CD4-positive, alpha-beta T cell treated with Interleukin-6 for 4 hours (primary cell): Measurements from ENCODE around the gene CTNNA3.

ENCODE experiments used
- DNase-seq: peaks from one replicate; pipeline ENCODE4 v3.0.0-alpha.2; 2020; ENCODE audit warnings: mixed read lengths

CTNNA3 gene

DNA sequence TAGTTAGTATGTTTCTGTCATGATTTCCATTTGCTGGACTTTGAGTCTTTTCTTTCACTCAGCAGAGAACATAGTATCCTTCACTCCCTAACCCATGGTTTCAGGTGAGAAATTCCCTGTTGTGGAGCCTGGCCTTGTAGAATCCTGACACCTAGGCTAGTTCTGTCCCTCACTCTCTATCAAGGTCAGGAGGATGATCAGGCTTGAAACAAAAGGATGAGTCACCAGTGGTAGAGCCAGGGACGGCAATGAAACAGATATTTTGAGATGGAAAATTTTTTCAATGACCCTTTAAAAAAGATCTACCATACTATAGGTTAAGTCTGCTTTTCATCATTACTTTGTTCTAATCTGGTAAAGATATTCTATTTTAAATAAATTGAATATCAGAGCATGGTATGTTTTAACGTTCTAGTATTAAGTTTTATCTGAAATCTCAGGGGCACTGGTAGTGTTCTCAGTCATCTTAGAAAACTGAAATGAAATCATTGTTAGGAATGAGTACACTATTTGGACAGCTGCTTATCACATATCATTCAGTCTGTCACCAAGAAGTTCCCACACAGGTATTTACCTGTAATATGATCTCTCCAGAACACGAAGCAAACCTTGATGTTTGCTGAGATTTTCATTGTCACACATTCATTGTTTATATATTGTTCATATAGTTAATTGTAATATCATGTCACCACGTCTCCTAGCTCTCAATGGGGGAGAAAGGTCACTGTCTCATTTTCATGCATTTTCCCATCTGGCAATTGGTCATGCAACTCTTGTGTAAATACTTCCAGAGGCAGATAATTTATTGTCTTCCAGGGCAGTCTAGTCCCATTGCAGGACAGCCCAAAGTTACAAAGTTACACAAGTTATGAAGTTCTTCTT is 1070.0 kb downstream of the CTNNA3 start:
- DNase-seq = no peak

DNA sequence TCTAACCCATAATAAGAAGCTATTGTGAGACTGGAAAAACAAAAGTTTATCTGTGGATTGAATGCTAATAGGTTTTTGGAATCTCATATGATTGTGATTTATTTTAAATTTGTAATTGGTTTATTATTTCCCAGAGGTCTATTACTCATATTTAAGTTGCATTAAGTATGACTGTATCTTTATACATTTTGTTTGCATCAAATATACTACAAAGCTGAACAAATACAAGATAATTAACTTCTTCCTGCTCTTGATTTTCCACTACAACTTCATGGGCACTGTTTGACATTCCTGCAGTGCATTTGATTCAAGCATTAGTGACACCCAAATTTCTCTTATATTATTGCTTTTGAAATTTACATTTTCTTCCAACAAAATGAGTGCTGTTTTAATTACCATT is 1073.9 kb downstream of the CTNNA3 start:
- DNase-seq = no peak

DNA sequence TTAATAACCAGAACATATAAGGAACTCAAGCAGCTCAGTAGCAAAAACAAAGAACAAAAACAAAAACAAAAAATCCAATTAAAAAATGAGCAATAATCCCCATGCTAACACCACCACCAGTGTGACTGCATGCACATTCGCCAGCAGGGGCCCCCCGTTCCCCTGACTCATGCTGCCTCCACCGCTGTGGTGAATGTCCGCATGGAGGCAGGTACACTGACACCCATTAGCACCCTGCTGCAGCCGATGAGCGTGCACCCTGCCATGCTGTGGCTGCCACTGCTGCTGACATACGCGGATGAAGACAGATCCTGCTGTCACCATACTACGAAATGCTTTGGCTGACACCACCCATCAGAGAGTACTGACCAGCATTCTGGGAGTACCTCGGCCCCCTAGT is 1091.8 kb downstream of the CTNNA3 start:
- DNase-seq = no peak

DNA sequence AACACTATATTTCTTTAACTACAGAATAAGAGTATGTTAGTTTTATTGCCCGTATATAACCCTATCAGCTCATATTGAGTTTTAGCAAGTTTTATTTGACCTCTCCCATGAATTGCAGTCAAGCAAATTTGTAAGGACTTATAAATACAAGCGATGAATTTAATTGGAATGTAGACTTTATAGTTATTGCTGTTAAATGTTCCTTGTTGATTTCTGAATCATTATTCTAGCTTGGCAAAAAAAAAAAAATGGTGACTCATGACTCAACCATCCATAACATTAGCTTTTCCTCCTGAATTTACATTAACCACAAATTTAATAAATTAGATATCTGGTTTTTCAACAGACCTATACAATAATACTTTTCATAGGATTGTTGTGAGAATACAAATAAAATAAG is 1104.1 kb downstream of the CTNNA3 start:
- no peak for DNase-seq

DNA sequence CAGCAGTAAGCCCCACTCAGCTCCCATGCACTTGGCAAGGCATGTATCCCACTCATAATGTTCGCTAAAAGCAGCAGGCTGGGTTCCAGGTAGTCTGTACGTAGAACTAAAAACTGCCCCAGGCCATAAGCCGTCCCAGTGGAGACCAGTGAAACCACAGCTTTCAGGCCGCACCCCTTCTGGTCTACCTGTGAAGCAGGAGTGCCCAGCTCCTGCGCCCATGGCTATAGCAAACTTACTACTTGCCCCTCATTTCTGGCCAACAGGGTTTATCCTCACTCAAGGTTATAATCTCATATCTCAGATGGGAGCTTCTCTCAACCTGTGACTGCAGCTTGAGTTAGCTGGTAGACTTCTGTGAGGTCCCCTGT is 1108.3 kb downstream of the CTNNA3 start:
- no peak for DNase-seq

DNA sequence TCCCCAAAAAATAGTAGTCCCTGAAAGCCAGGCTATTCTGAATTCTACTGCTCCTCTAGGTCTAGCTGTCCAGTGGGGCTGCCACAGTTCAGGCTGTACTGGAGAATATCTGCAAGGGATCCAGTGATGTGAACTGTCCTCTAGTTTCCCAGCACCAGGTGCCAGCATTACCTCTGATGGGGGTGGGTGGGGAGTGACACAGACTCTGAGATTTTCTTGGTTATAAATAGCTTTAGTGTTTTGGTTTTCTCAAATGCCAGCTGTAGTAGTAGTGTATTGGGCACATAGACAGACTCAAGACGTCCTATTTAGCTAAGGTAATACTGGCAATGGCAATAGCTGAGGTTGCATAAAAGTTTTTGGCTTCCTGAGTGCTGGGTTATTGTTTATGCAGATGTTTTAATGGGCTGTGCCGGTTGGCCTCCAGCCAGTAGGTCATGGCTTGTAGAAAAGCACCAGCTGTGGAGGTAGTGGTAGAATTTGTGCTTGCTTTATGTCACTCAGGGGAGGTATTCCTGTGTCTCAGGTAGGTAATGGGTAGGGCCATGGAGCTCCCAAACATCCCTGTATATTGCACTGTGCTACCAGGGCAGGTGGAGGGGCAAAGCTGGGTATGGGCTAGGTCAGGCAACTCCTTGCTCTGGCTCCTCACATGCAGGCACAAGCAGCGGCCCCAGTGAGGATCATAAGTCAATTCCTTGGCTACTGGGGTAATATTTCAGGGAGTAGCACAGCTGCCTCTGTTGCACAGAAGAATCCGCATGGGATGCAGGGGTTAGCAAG is 1108.9 kb downstream of the CTNNA3 start:
- DNase-seq = no peak

DNA sequence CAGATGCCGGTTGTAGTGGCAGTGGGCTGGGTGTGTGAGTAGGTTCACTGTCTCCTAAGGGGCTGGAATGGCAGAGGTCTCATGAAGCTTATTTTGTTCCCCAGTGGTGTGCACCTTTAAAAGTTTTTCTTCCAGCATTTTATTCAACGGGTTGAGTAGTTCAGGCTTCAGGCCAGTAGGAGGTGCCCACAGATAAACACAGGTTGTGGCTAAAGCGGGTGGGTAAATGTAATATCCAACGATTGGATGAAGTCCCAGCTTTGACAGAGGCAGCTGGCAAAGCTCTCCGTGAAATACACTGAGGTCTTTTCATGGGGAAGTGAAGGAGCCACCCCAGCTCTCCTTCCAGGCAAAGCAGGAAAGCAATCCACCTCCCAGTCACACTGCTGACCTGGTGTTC is 1109.9 kb downstream of the CTNNA3 start:
- DNase-seq = no peak

DNA sequence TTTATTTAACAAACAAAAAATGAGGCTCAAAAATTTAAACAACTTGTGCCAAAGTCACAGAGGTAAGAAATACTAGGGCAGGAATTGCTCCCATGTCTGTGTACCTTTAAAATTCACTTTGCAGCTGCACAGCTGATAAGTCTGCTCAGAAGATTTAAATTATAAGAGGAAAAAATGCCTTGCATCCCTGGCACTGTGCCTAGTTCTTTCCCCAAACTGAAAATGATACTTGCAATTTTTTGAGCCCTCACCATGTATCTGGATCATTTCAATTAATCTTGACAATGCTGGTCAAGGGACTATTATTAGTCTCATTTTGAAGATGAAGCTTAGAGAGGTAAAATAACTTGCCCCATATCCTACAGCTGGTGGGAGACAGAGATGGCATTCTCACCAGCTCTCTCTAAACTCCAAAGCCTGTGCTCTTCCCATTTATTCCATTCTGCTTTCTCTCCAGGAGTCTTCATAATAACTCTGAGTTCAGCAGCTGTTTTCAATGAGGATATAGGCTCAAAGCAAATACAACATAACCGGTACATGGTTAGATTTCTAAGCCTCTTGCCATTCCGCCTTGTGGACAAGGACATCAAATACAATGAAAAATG is 1120.6 kb downstream of the CTNNA3 start:
- DNase-seq = no peak

DNA sequence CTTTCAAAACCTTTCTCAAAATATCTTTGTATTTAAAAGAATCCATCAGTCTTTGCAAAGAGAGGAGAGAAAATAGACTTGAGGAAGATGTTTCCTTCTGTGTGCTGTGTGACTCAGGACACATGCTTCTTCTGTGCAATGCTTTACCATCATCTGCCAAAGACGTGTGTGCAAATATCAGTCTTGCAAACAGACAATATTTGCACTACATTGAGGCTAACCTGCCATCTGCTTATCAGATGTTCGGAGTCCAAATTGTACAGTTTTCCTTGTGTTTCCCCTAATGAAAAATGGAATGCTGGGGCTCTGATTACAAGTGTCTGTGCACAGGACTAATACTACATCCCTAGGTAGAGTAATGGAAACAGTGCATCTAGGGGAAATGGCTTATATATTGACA is 1123.3 kb downstream of the CTNNA3 start:
- DNase-seq = no peak

DNA sequence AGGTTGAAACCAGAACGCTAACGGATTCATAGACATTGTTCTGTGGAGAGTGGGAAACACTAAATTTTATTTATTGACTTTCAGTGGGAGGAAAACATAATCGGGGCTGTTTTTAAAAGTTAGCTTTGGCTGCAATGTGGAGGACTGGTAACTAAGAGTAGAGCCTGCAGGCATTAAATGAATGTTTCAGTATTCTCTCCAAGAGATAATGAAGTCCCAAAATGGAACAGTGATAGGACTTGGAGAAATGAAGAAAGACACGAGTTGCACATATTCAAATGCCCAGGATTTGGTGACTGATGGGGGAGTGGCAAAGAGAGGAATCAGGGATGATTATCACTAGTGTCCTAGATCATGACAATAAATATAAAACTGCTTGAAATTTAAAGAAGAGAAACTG is 1130.0 kb downstream of the CTNNA3 start:
- DNase-seq = no peak

DNA sequence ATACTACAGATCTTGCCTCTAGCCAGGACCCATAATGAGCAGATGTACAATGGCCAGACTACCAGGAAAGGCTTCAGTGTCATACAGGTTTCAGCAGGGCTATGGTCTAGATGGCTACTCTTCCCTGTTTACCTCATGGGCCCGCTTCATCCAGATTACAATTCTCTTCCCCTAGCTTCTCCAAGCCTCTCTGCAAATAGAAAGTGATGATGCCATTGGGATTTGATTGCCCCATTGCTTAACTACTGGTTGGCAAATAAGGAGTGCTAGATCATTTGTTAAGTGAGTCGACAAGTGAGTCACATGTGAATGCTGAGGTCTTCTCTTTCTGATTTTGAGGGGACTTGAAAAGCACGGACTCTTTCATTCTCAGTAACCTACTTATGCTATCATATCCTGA is 1131.7 kb downstream of the CTNNA3 start:
- DNase-seq = no peak

DNA sequence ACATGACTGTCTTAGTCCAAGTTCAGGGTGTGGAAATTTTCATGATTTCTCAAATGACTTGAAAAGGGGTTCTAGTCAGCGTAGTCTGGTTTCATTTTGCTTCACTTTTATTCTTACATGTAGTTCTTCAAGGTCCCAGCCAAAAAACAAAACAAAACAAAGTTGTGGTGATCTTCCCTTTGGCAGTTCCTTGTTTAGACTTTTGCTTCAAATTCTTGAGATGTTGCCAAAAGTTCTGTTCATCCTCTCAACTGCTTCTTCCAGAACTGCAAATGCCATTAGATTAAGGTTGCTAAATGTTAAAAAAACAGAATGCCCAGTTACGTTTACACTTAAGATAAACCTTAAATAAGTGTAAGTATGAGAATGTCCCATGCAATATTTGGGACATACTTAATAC is 1140.9 kb downstream of the CTNNA3 start:
- no peak for DNase-seq

DNA sequence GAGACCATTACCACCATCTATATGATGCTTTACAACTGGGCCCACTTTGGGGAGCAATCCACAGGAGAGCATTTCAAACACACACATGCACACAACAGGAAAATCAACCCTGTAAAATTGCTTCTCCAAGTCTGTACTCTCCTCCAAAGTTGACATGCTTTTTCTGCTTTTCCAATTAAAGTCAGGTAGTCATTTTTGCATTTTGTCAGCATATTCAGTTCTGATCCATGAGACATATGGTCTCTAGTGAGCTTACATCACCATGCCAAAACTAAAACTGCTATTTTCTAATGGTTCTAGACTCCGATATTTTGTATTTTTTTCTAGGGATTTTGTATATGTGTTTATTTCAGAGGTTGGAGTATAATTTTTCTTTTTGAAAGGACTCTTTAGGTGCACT is 1143.7 kb downstream of the CTNNA3 start:
- no peak for DNase-seq

DNA sequence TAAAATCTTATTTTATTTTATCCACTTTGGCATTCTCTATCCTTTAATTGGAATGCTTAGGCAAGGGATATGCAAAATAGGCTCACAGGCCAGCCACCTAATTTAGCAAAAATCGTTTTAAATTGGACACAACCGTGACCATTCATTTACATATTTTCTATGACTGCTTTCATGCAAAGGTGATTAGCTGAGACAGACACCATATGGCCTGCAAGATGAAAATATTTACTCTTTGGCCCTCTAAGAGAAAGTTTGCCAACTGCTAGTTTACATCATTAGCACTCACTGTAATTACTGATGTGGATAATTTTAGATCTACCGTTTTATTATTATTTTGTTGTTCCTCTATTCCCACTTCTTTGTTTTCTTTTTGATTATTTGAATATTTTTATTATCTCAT is 1145.6 kb downstream of the CTNNA3 start:
- no peak for DNase-seq

DNA sequence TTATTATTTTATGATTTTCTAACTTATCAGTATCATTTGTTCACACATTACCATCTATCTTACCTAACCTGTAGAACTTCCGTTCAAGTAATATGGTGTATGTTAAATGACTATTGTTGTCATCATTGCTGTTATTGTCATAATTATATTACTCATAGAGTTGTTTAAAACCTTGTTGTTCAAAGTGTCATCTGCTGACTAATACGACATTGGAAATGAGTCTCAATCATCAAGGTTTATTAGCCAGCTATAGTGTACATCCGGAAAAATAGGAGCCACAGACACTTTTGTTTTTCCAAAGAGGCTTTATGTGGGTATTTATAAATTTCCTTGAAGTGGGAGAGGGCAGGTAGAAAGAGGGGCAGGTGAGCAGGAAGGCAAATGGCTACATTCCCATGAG is 1157.1 kb downstream of the CTNNA3 start:
- DNase-seq = no peak

DNA sequence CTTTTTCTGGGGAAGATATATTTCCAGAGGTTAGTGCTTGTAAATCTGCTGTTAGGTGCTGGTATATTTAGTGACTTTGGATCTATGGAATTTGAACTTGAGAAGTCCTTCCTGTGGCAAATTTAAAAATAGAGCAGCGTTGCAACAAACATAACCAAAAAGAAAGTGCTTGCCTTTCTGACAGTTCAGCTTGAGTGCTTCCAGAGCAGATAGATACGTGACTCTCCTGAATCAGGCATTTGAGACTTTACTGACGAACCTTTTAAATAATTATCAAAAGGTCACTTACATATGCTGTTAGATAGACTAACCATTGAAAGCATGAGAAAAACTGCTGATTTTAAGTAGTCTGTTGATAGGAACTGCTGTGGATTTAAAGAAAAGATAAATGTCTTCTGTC is 1157.6 kb downstream of the CTNNA3 start:
- no peak for DNase-seq

DNA sequence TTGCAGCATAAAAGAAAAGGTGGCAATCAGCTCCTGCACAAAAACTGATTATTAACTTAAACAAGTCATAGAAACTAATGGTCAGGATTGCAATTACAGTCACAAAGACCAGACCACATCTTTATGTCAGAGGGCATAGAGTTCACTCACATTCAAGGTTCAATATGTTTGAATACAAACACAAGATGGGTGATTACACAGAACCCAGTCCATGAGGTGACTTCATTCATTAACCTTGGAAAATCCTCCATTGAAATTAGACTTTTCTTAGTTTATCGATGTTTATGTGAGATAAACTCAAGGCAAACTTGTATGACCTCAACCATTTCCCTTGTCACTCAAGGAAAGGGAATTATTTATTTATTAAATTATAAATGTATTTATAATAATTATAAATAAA is 1158.8 kb downstream of the CTNNA3 start:
- DNase-seq = no peak

DNA sequence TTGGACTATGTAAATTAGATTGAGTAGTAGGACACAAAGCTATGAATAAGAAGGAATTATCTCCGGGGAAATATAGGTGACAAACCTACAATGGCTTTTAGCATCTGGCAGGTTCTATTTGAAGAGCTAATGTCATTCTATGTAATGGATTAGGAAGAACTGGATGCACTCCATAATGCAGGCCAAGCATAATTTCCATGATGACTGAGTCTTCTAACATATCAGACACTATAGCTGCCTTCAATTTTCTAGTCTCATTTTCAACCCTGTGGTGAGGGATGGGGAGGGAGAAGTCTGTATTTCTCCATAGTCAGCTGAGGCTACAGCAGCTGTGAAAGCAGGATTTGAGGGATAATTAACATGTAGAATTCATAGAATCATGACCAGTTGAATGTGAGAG is 1160.6 kb downstream of the CTNNA3 start:
- DNase-seq = no peak

DNA sequence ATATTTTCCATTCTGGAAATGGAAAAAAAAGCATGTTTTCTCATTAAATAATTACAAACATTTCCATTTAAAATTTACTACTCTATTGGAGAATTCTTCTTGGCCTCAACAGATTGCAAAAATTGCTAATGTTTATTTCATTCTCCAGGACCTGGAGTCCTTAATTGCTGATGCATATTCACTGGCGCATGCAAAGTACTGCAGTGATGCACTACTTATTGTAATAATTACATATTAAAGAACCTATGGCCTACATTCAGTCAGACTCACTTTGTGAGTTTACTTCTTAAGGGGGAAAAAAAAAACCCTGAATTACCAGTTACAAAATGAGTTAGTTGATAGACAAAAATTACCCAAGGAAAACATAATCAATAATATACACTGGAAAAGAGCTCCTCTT is 1161.1 kb downstream of the CTNNA3 start:
- no peak for DNase-seq

DNA sequence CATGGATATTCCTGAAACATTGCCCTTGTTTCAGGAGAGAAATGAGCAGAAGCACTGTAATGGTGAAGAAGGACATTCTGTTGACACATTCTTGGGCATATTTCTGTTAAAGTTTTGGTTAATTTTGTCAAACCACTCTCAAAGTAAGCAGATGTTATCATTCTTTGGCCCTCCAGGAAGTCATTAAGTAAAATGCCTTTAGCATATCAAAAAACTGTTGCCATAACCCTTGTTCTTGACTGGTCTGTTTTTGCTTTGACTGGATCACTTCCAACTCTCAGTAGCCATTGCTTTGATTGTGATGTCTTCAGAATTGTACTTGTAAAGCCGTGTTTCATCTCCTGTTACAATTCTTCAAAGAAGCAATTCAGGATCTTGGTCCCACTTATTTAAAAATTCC is 1174.5 kb downstream of the CTNNA3 start:
- no peak for DNase-seq

DNA sequence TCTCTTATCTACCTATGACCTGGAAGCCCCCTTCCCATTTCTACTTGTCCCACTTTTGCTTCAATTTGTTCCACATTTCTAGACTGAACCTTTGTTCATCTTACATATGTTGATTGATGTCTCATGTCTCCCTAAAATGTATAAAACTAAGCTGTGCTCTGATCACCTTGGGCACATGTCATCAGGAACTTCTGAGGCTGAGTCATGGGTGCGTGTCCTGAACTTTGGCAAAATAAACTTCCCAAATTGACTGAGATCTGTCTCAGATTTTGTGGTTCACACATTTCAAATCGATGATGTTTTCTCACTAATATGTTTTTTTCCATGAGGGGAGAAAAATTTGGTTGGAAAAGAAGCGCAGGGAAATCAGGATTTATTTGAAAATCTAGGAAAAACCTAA is 1176.4 kb downstream of the CTNNA3 start:
- no peak for DNase-seq

DNA sequence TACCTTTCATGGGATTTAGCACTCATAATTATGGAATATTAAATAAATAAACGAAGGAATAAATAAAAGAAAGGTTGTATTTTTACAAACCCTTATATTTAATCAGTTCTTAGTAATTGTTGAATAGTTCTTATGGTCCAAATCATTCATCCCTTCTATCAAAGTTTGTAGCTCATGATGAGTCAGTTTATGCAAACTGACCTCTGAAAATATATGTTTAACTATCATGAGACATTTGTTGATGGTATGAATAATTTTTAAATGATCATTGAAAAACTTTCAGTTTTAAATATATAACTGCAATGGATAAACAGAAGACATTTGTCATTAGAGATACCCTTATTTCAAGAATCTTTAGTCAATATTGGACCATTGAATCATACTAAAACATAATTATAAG is 1181.3 kb downstream of the CTNNA3 start:
- no peak for DNase-seq

DNA sequence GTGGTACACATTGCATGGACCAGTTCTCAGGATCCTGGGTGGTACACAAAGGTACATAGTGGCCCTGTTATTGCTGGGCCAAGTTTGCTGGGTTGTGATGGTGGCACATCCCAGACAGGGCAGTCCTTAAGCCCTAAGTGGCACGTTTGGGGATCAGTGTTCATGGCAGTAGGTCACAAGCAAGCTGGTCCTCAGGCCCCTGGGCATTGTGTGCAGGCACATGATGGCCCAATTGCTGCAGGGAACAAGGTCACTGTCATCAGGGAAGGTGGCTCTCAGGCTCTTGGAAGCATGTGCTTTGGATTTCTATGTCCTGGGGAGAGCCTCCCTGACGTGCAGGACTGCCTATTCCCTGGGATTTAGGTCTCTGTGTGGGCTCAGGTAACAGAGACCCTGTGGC is 1182.5 kb downstream of the CTNNA3 start:
- no peak for DNase-seq
